Neural progenitor cell (in vitro differentiated cells): Measurements from ENCODE around the gene EPN2.

Experiments used
- CTCF ChIP-seq: fragments of 200-600 bp; sonication (generic); IDR thresholded peaks from 2 replicates; pipeline ENCODE4 v1.5.1; 2017; ENCODE audit warnings: antibody characterized with exemption, mild to moderate bottlenecking
- EZH2 ChIP-seq: fragments of 200-600 bp; sonication (generic); IDR thresholded peaks from 2 replicates; pipeline ENCODE4 v1.6.1; 2017; ENCODE audit warnings: antibody characterized with exemption, mild to moderate bottlenecking, moderate library complexity

- TF ChIP-seq CTCF (no peak), EZH2 (no peak)
These were observed 37.7 kb downstream of the EPN2 start for GRCh38 chr17:19274893-19275292.
